EH (cell line): ENCODE data around the gene MUC16.

ENCODE experiments used
- DNase-seq: peaks from one replicate; pipeline ENCODE4 v3.0.0-alpha.2; 2015; ENCODE audit warnings: low read depth

MUC16 gene

DNA sequence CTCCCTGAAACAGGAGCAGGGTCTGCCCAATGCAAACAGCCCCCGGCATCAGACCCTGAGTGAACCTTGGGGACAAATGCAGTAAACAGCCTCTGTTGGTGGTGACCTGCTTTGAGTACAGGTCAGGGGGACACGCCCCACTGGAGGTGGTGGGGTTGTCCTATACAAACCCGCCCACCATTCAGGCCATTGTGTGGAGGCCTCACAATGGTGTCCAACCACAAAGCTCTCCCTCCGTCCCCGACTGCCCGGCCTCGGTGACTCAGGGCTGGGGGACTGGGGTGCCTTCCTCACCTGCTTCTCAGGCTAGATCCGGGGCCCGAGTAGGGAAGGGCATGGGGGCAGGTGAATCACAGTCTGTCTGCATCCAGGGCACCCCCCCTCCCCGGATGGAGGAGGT lies 1.5 kb downstream of the MUC16 start:
- DNase-seq = no peak

DNA sequence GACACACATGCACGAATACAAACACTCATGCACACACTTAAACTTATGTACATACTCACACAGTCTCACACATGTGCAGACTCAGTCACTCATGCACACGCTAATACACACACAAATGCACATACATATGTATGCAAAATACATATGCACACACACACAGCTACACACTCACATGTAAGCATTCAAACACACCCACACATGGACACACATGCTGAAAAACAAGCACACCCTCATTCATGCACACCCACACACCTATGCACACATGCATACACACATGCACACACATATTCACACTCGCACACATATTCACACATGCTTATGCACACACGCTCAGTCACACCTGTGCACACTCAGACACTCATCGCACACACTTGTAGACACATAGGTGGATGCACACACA lies 9.3 kb downstream of the MUC16 start:
- no peak for DNase-seq

DNA sequence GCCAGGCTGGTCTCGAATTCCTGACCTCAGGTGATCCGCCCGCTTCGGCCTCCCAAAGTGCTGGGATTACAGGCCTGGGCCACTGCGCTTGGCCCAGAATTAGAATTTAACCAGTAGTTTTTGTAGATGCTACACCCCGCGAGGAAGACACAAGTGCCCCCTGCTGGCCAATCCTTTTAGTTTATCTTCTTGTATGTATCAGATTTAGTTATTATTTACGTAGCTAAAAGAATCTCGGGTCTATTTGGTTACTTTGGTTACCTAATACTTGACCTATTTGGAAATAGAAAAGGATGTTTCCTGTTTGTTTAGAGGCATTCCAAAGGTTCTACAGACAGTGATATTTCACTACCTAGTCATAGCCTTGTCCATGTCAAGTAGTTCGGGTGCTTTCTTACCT lies 22.0 kb downstream of the MUC16 start:
- DNase-seq = no peak

DNA sequence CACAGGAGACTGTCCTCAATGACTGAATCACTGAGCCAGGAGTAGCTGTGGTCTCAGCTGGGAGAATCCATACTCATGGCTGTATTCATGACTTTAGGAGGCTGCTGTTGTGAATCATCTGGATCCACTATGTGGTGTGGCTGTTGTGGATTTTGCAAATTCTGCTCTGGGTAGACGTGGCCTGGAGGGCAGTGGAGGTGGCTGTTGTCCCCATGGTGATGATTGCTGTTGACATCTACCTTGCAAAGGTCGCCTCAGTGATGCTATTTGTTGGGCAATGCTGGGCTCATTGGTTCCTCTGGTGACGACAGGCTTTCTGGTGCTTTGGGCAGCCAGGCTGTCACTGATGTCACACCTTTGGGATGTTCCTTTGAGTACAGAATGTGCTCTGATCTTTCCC lies 23.9 kb downstream of the MUC16 start:
- DNase-seq = no peak

DNA sequence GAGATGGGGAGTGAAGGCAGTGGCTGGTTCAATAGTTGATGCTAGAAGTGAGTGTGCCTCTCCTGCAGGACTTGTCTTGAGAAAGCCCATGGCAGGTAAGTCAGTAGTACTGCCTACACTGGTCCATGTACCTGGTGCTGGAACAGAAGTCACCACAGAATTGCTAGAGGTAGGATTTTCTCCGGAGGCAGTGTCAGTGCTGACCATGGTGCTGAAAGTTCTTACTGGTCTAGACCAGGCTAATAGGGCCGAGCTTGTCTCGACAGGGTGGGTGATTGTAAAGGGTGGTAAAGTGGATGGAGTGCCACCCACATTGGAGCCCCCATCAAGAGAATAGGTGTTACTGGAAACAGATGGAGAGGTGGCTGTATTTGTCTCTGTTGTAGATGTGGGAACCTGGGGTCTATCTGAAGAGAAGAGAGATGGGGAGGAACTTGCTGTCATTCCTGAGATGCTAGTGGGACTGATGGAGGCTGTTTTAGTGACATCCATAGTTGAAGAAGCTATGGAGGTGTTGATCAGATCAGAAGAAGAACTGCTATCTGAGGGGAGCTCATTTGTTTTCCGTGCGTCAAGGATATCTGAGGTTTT lies 36.6 kb downstream of the MUC16 start:
- DNase-seq = no peak

DNA sequence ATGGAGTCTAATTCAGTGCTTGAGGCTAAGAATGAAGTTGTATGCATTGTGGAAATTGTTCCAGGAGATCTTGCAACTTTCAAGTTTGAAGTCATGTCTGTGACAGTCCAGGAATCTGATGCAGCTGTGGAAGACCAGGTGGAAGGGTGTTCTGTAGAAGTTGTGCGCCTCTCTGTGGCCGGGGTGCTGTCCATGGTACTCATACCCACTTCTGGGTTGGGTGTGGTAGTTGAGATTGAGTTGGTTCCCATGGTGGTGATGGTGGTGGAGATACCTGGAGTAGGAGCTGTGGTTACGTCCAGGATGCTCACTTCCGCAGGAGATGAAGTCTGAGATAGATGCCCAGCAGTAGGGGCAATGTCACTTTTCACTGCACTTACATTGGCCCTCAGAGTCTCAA lies 44.3 kb downstream of the MUC16 start:
- no peak for DNase-seq
